T-helper 9 cell (primary cell): ENCODE results near the gene ZNF654.
A peak's percentile ranks its signal among the peaks of the same experiment; 100 is the strongest.
"Not testable (repeated sequence)": the region's sequence is repeated elsewhere in the genome, so short reads cannot be mapped to it uniquely, and the experiment has no call there.

Source experiments
- DNase-seq: peaks from one replicate; pipeline ENCODE4 v3.0.0-alpha.2; 2020
- total RNA-seq, 2 donors: gene quantifications; one replicate each; lab custom pipeline; 2026; lab: John Stamatoyannopoulos, UW

ZNF654 gene
- 21.0 to 48.3 reads per million in 2 donors for total RNA-seq

- peak; percentile 98 for DNase-seq
Measured at GRCh38 chr3:88058581-88059379, at the start of gene ZNF654, which contains the start of gene CGGBP1. Gene ZNF654 (plus strand): TSS chr3:88059255. CDS start chr3:88059320, 65 bp downstream. Gene CGGBP1 (minus strand): TSS chr3:88059005. CDS start chr3:88055976, 3,029 bp downstream.

DNA sequence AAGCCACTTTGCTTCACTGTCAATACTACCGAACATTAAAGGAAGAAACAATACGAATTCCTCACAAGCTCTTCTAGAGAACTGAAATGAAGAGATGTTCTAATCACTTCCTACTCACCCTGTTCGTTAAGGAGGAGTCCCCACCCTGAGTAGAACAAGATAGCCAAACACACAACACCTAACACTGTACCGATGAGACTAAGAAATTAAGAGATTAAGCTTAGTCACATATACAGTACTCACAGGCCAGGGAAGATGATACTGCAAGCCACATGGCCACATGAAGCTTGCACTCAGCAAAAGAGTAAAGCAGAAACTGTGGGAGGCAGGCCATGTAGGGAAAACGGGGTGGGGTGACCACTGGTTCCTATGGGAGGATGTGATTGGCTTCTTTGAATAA, 48.2 kb upstream of the ZNF654 start:
- DNase-seq: no peak

GRCh38 chr3:88013592-88013991, 45.5 kb upstream of the ZNF654 start:
- no peak for DNase-seq

- DNase-seq: not testable (repeated sequence)
Measured at GRCh38 chr3:88015656-88016055, 43.4 kb upstream of the ZNF654 start.

GRCh38 chr3:88019024-88019423, 40.0 kb upstream of the ZNF654 start:
- no peak for DNase-seq

GRCh38 chr3:88025001-88025552, 34.0 kb upstream of the ZNF654 start:
- no peak for DNase-seq

GRCh38 chr3:88028876-88029275, 30.2 kb upstream of the ZNF654 start:
- DNase-seq: no peak

GRCh38 chr3:88030210-88030609, 28.8 kb upstream of the ZNF654 start:
- no peak for DNase-seq

GRCh38 chr3:88031642-88032077, 27.4 kb upstream of the ZNF654 start:
- DNase-seq: no peak

DNA sequence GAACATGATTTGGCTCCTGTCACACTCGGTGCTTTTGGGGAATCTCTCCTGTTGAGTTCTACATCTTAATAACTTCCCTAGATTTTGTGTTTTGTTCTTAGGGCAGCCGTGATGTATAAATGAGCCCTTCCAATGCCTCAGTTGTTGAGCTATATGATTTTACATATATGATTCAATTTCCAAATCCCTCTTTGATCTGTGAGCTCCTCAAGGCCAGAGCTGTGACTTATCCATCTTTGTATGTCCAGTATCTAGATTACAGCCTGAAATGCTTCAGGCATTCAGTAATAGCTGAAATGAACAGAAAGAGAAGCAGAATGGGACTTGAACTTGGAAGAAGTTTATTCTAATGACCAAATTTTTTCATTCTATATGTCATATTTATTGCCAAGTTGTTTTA, 26.8 kb upstream of the ZNF654 start:
- no peak for DNase-seq

- no peak for DNase-seq
Measured at GRCh38 chr3:88033079-88033478, 26.0 kb upstream of the ZNF654 start.

GRCh38 chr3:88033808-88034207, 25.2 kb upstream of the ZNF654 start:
- DNase-seq: no peak

GRCh38 chr3:88034491-88035275, 24.4 kb upstream of the ZNF654 start:
- DNase-seq: no peak

DNA sequence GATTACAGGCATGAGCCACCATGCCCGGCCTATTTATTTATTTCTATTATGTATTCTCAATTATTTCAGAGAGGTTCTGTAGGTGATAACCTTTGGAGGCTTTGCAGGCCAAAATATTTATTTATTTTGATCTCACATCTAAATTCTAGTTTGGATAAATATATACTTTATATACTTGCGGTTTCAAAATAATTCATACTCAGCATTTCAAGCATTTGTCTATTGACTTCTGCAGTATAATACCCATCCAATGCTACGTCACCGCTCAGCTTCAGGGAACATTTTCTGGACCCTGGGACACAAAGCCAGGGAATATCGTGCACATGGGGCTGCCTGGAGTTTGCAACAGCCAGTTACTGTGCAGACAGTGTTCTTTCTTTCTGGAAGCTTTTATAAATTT, 22.8 kb upstream of the ZNF654 start:
- DNase-seq: no peak

GRCh38 chr3:88038566-88038965, 20.5 kb upstream of the ZNF654 start:
- no peak for DNase-seq

GRCh38 chr3:88040529-88040928, 18.5 kb upstream of the ZNF654 start:
- DNase-seq: no peak

- no peak for DNase-seq
Measured at GRCh38 chr3:88041005-88041404, 18.1 kb upstream of the ZNF654 start.

GRCh38 chr3:88044411-88044810, 14.6 kb upstream of the ZNF654 start:
- no peak for DNase-seq

GRCh38 chr3:88046766-88047165, 12.3 kb upstream of the ZNF654 start:
- no peak for DNase-seq

GRCh38 chr3:88057630-88058305, 1.3 kb upstream of the ZNF654 start:
- DNase-seq: no peak

- DNase-seq: no peak
Measured at GRCh38 chr3:88058306-88058580, 812 bp upstream of the ZNF654 start.

- no peak for DNase-seq
Measured at GRCh38 chr3:88059380-88060170, 520 bp downstream of the ZNF654 start.
